ENCODE measurements around the gene MPL.

MPL gene

DNA sequence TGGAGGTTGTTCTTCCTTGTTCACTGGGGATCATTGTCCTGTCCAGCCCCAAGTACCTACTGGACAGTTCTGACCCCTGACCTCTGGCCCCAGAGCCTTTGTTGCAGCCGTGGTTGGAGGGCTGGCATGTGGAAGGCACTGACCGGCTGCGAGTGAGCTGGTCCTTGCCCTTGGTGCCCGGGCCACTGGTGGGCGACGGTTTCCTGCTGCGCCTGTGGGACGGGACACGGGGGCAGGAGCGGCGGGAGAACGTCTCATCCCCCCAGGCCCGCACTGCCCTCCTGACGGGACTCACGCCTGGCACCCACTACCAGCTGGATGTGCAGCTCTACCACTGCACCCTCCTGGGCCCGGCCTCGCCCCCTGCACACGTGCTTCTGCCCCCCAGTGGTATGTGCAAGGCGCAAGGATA, 25.4 kb upstream of the MPL start:
- H3K4me3 ChIP-seq (ENCODE audit: low read depth, low read length) = no peak overlapping the region
- DNase-seq (ENCODE audit: low read depth) = no peak
- TF ChIP-seq, protein P1, sequence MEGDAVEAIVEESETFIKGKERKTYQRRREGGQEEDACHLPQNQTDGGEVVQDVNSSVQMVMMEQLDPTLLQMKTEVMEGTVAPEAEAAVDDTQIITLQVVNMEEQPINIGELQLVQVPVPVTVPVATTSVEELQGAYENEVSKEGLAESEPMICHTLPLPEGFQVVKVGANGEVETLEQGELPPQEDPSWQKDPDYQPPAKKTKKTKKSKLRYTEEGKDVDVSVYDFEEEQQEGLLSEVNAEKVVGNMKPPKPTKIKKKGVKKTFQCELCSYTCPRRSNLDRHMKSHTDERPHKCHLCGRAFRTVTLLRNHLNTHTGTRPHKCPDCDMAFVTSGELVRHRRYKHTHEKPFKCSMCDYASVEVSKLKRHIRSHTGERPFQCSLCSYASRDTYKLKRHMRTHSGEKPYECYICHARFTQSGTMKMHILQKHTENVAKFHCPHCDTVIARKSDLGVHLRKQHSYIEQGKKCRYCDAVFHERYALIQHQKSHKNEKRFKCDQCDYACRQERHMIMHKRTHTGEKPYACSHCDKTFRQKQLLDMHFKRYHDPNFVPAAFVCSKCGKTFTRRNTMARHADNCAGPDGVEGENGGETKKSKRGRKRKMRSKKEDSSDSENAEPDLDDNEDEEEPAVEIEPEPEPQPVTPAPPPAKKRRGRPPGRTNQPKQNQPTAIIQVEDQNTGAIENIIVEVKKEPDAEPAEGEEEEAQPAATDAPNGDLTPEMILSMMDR (IDR thresholded peaks at IDR 0.05; ENCODE audit: insufficient read depth, low read depth, low read length, missing control alignments) = no peak

DNA sequence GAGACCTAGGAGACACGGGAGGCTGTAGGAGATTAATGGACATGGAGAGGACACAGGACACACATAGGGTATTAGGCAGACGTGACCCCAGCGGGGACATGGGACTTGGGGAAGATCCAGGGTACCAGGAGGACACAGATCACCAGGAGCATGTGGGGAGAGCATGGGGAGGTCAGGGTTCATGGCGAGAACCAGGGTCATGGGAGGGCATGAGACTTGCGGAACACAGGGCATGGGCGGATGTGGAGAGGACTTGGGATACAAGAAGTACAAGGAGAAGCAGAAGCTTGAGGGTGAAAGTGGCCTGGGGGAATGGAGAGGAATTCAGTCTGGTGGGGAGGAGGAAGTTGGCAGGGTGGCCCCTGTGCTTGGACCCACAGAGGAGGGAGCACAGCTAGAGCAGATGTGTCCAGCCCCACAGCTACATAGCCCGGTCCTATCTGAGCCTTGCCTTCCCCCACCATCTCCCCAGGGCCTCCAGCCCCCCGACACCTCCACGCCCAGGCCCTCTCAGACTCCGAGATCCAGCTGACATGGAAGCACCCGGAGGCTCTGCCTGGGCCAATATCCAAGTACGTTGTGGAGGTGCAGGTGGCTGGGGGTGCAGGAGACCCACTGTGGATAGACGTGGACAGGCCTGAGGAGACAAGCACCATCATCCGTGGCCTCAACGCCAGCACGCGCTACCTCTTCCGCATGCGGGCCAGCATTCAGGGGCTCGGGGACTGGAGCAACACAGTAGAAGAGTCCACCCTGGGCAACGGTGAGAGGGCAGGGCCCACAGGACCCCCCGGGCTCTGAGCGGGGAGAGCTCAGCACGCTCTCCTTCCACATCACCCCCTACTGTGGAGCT, 24.7 kb upstream of the MPL start:
- no peak overlapping the region for H3K4me3 ChIP-seq (ENCODE audit: low read depth, low read length)
- no peak for DNase-seq (ENCODE audit: low read depth)
- TF ChIP-seq, protein P1 (IDR thresholded peaks at IDR 0.05; ENCODE audit: insufficient read depth, low read depth, low read length, missing control alignments) = no peak

DNA sequence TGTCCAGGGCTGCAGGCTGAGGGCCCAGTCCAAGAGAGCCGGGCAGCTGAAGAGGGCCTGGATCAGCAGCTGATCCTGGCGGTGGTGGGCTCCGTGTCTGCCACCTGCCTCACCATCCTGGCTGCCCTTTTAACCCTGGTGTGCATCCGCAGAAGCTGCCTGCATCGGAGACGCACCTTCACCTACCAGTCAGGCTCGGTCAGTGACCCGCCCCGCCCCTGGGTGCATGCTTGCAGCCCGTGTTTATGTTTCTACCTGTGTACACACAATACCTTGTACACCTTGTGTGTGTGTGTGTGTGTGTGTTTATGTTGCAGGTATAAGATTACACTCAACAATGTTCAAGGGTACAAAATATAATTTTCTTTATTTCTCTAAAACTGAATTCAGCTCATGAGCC, 23.8 kb upstream of the MPL start:
- no peak overlapping the region for H3K4me3 ChIP-seq (ENCODE audit: low read depth, low read length)
- TF ChIP-seq, protein P1 (IDR thresholded peaks at IDR 0.05; ENCODE audit: insufficient read depth, low read depth, low read length, missing control alignments) = no peak
- DNase-seq (ENCODE audit: low read depth) = no peak

DNA sequence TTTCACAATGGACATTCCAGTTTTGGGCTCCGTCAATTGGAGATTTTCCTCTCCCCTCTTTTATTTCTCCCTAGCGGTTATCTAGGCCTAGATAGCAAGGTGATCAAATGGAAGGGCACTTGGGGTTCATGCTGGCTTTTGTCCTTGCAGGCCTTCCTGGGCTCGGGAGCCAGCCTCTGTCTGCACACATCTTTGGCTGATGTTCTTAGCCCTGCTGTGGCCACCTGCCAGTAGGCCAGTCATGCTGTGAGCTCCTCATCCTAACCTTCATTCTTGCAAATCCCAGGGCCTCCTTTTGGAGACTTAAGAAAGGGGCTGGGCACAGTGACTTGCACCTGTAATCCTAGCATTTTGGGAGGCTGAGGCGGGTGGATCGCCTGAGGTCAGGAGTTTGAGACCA, 23.4 kb upstream of the MPL start:
- DNase-seq (ENCODE audit: low read depth) = no peak
- TF ChIP-seq, protein P1 (IDR thresholded peaks at IDR 0.05; ENCODE audit: insufficient read depth, low read depth, low read length, missing control alignments) = no peak
- H3K4me3 ChIP-seq (ENCODE audit: low read depth, low read length) = no peak overlapping the region

DNA sequence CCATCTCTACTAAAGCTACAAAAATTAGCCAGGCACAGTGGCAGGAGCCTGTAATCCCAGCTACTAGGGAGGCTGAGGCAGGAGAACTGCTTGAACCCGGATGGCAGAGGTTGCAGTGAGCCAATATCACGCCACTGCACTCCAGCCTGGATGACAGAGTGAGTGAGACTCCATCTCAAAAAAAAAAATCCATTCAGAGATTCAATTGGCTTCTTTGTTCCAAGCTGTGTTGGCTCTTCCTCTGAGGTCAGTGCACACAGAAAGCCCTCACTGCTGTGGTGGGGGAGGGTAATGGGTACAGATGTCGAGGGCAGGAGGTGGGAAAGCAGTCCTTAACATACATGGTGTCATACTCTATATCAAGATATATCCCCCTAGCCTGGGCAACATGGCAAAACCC, 22.1 kb upstream of the MPL start:
- TF ChIP-seq, protein P1 (IDR thresholded peaks at IDR 0.05; ENCODE audit: insufficient read depth, low read depth, low read length, missing control alignments) = no peak
- no peak for DNase-seq (ENCODE audit: low read depth)
- no peak overlapping the region for H3K4me3 ChIP-seq (ENCODE audit: low read depth, low read length)

DNA sequence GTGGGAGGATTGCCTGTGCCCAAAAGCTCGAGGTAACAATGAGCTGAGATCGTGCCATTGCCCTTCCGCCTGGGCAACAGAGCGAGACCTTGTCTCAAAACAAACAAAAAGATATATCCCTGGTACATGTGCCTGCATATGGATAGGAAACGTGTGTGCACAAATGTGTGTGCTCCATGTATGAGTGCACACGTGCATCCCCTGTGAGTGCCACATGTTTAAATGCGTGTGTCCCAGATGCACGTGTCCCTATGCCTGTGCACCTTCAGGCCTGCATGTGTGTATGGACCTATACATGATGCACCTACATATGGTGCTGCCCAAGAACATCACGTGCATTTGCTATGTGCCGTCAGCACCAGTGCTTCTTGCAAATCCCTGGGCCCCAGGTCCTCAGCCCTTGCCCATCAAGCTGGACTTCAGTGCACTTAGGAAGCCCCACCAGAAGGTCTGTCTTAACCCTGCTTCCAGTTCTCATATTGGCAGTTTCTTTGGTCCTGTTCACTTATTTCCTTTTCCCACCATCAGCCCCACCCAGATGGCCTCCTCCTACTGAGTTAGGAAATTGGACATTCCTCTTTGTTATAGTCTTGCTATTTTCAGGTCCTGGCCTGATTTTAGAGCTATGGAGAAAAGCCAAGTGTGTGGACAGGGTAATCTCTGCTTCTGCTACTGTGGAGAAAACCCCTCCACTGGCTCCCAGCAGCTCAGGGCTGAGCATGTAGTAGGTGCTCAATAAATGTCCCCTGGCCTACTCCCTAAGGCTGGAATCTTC, 21.5 kb upstream of the MPL start:
- DNase-seq (ENCODE audit: low read depth) = no peak
- no peak overlapping the region for H3K4me3 ChIP-seq (ENCODE audit: low read depth, low read length)
- TF ChIP-seq, protein P1 (IDR thresholded peaks at IDR 0.05; ENCODE audit: insufficient read depth, low read depth, low read length, missing control alignments) = no peak
